HFF-Myc (cell line): ENCODE results near the gene SLC13A1.

Experiments
- DNase-seq: peaks from one replicate; pipeline ENCODE4 v3.0.0-alpha.2; 2011; ENCODE audit warnings: low read depth; ENCODE audit errors: extremely low read depth
- H3K4me3 ChIP-seq: replicated peaks from 2 replicates; pipeline ENCODE4 v1.5.1; 2011; ENCODE audit warnings: low read depth, mild to moderate bottlenecking, control low read depth, low read length
- TF ChIP-seq, protein P1 (sequence below): IDR thresholded peaks from 2 replicates; pipeline ENCODE4 v1.5.1; 2012; ENCODE audit warnings: mild to moderate bottlenecking, low read depth, low read length, control low read depth; ENCODE audit errors: missing control alignments

SLC13A1 gene

GRCh38 chr7:123155571-123155970, 44.2 kb downstream of the SLC13A1 start:
- no peak for DNase-seq
- TF ChIP-seq, protein P1, sequence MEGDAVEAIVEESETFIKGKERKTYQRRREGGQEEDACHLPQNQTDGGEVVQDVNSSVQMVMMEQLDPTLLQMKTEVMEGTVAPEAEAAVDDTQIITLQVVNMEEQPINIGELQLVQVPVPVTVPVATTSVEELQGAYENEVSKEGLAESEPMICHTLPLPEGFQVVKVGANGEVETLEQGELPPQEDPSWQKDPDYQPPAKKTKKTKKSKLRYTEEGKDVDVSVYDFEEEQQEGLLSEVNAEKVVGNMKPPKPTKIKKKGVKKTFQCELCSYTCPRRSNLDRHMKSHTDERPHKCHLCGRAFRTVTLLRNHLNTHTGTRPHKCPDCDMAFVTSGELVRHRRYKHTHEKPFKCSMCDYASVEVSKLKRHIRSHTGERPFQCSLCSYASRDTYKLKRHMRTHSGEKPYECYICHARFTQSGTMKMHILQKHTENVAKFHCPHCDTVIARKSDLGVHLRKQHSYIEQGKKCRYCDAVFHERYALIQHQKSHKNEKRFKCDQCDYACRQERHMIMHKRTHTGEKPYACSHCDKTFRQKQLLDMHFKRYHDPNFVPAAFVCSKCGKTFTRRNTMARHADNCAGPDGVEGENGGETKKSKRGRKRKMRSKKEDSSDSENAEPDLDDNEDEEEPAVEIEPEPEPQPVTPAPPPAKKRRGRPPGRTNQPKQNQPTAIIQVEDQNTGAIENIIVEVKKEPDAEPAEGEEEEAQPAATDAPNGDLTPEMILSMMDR: no peak
- H3K4me3 ChIP-seq: no peak overlapping the region

DNA sequence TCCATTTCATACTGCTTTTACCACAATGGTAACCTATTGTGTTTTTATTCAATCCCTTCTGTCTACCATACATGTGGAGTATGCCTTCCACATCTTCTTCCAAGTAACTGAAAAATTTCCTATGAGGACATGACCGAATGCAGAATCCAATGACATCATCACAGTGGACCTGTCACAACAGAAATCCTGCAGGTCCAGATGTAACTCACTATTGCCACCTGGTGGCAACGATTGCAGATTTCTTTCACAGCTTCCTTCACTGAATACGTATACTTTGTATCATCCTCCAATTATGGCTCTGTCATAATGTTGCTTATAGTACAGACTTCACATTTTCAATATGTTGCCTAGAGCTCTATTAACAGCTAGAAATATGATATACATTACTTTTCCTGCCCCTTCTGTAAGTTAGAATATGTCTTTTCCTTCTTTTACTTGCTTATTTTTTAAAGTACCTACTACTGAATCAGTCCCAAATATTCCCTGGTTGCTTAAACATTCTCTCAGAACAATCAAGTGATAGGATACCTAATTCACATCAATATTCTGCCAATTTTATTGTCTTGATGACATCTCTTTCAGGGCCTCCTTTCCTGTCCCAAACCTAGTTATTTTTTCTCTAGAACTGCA, 45.4 kb downstream of the SLC13A1 start:
- DNase-seq: peak; percentile 19
- H3K4me3 ChIP-seq: no peak overlapping the region
- TF ChIP-seq, protein P1: peak; percentile 50

DNA sequence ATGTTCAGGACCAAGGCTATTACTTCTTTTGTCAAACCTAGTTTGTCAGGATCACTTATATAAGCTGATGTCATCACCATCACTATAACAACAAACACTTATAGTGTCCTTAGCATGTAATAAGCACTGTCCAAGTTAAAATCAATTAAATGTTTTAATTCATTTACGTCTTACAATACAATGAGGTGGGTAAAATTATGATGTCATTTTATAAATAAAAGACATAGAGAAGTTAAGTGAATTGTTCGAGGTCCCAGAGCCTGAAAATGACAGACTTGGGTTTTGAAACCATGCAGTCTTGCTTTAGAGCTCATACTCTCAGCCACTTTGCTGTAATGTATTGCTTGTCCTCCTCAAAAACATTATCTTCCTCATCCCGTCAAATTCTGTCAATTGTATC, 48.3 kb downstream of the SLC13A1 start:
- TF ChIP-seq, protein P1: no peak
- H3K4me3 ChIP-seq: no peak overlapping the region

DNA sequence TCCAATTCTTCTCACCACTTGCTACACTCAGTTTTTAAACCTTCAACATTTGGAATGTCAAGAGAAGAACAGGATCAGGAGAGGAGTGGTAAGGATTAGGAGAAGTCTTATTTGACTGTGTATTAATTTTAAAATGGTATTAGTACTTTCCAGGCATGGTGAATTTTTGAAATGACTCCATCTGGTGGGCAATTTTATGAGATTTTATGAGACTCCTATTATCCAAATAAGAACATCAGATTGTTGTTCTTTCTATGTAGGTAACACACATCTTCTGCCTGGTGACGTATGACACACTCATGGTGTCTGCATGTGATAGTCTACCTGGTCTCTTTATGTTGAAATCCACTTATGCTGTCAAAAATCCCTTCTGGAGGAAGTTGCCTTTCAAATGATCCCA, 51.0 kb downstream of the SLC13A1 start:
- no peak for DNase-seq
- TF ChIP-seq, protein P1: no peak
- H3K4me3 ChIP-seq: no peak overlapping the region

More for the DNA sequence above, 48.3 kb downstream of the SLC13A1 start:
- DNase-seq: no peak

- H3K4me3 ChIP-seq: no peak overlapping the region
- TF ChIP-seq, protein P1: no peak
- DNase-seq: no peak
Measured at GRCh38 chr7:123143252-123144006, 56.3 kb downstream of the SLC13A1 start.

GRCh38 chr7:123140561-123140960, 59.2 kb downstream of the SLC13A1 start:
- TF ChIP-seq, protein P1: no peak
- DNase-seq: no peak
- no peak overlapping the region for H3K4me3 ChIP-seq
